Ectodermal cell (in vitro differentiated cells): ENCODE measurements around the gene ARL6.

Experiments
- H3K27ac ChIP-seq: 2 replicates; pipeline ENCODE4 v1.7.0; 2013; ENCODE audit warnings: mild to moderate bottlenecking, low read depth, low read length; ENCODE audit not compliant: insufficient read depth, poor library complexity, severe bottlenecking
- H3K27me3 ChIP-seq: 2 replicates; pipeline ENCODE4 v1.7.0; 2013; ENCODE audit warnings: mild to moderate bottlenecking, low read length; ENCODE audit not compliant: insufficient read depth, control insufficient read depth, poor library complexity, severe bottlenecking
- H3K36me3 ChIP-seq: one replicate; pipeline ENCODE4 v1.7.0; 2013; ENCODE audit warnings: low read length; ENCODE audit not compliant: control insufficient read depth, insufficient read depth
- H3K4me1 ChIP-seq: one replicate; pipeline ENCODE4 v1.7.0; 2013; ENCODE audit warnings: low read length; ENCODE audit not compliant: control insufficient read depth, insufficient read depth
- H3K4me3 ChIP-seq: 2 replicates; pipeline ENCODE4 v1.7.0; 2013; ENCODE audit warnings: low read depth, low read length, control low read depth; ENCODE audit not compliant: insufficient read depth
- H3K9me3 ChIP-seq: 2 replicates; pipeline ENCODE4 v1.7.0; 2013; ENCODE audit warnings: mild to moderate bottlenecking, low read length, moderate library complexity; ENCODE audit not compliant: control insufficient read depth
- WGBS, 2 experiments: methylation state at CpG; one replicate each; pipeline ENCODE4 v1.1.7; 2013; ENCODE audit warnings: missing lambda C conversion rate in 2 of 2; 5-methylcytosine and 5-hydroxymethylcytosine counted together

Gene ARL6

DNA sequence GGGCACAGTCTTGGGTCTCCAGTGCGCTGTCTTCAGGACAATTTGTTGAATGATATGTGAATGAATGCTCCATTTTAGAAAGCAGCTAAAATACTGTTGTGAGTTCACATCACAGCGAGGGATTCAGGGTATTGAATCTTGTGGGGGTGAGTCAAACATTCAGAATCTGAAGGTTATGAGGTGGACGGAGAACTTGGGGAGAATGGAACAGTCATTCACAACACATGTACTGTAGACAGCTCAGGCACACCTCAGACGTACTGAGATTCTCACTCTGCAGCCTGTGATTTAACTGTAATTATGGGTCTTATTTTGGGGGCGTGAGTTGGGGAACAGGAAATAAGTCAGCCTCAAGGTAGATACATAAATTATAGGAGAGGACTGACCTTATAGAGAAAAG lies 71.2 kb downstream of the ARL6 start:
- H3K27ac ChIP-seq: no peak overlapping the region
- no peak overlapping the region for H3K4me3 ChIP-seq
- no peaks in the 10 kb centered on the region for H3K27me3 ChIP-seq
- H3K4me1 ChIP-seq: no peaks in the 10 kb centered on the region
- WGBS, 2 experiments: 91 to 94% methylated on average over 5 of the region's 5 CpGs
- H3K36me3 ChIP-seq: no peaks in the 10 kb centered on the region
- no peaks in the 10 kb centered on the region for H3K9me3 ChIP-seq

DNA sequence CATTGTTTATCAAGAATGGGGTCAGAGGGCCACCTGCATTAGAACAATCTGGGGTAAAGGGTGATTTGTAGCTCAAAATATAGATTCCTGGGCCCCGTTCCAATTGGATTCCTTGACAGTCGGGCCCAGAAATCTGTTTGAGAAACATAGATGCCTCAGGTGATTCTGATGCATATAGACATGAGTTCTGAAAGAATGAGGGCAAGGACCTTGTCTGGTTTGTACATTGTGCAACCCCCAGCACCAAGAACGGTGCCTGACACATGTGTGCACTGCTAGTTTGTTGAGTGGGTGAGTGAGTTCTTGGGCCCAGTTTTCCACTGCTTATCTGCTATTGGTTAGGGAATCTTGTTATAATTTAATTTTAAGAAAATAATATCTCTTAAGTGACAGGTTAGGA lies 73.8 kb downstream of the ARL6 start:
- Histone ChIP-seq H3K27me3 (no peaks in the 10 kb centered on the region), H3K4me1 (no peaks in the 10 kb centered on the region), H3K36me3 (no peaks in the 10 kb centered on the region), H3K9me3 (no peaks in the 10 kb centered on the region), H3K4me3 (no peak overlapping the region), H3K27ac (no peak overlapping the region)
- 93 to 95% methylated on average over 3 of the region's 3 CpGs for WGBS, 2 experiments

DNA sequence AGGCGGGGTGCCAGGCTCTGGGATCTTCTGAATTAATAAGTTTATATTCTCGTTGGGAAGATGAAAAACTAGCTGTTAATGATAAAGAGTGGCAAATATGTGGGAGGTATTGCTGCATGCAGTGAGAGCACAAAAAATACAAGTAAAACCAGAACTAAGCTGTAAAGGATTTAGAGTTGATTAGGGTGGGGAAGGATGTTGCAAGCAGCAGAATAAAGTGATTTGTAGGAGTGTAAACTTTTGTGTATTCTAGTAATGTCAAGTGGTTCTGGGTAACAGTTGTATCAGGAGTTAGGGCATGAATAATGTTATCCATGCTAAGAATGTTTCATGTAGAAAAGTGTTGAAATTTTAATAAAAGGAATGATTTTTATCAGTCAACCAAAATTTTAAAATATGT lies 75.4 kb downstream of the ARL6 start:
- Histone ChIP-seq H3K9me3 (no peaks in the 10 kb centered on the region), H3K36me3 (no peaks in the 10 kb centered on the region), H3K4me3 (no peak overlapping the region), H3K27ac (no peak overlapping the region), H3K4me1 (no peaks in the 10 kb centered on the region), H3K27me3 (no peaks in the 10 kb centered on the region)
- WGBS, 2 experiments: 94 to 97% methylated on average over 2 of the region's 2 CpGs

DNA sequence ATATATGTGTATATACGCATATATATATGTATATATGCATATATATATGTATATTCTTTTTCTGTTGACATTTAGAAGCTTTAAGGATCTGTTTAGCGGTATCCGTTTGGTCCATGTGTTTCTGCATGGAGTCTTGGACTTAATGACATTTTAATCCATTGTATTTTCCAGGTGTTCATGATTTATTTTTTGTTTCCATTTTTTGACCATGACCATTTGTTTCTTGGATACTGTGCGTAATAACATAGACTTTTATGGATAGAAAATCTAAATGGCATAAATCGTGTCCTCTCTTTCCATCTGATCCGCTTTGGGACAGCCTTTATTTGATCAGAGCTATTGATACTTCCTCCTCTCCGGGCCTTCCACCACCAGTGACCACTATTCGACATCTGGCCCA lies 76.7 kb downstream of the ARL6 start:
- Histone ChIP-seq H3K27me3 (no peaks in the 10 kb centered on the region), H3K9me3 (no peaks in the 10 kb centered on the region), H3K27ac (no peak overlapping the region), H3K4me1 (no peaks in the 10 kb centered on the region), H3K36me3 (no peaks in the 10 kb centered on the region), H3K4me3 (no peak overlapping the region)
- WGBS, 2 experiments: 94 to 96% methylated on average over 7 to 8 of the region's 8 CpGs

DNA sequence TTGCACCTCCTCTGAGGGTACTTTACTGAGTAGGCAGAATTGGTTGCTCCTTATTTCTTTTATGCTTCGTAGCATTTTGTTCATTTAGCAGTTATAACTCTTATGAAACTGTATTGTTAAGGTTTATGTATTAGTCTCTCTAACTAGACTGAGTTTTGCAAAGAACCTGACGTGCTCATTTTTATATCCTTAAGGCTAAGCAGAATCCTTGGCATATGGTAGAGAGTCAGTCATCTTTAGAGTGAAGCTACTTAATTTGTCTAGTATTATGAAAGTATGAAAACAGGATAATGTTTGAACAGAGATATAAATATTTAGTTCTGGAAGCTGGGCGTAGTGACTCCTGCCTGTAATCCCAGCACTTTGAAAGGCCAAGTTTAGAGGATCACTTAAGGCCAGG lies 77.4 kb downstream of the ARL6 start:
- H3K4me1 ChIP-seq: no peaks in the 10 kb centered on the region
- H3K36me3 ChIP-seq: no peaks in the 10 kb centered on the region
- no peaks in the 10 kb centered on the region for H3K9me3 ChIP-seq
- WGBS, 2 experiments: 94 to 98% methylated on average over 2 to 3 of the region's 3 CpGs
- no peak overlapping the region for H3K4me3 ChIP-seq
- H3K27me3 ChIP-seq: no peaks in the 10 kb centered on the region
- no peak overlapping the region for H3K27ac ChIP-seq

DNA sequence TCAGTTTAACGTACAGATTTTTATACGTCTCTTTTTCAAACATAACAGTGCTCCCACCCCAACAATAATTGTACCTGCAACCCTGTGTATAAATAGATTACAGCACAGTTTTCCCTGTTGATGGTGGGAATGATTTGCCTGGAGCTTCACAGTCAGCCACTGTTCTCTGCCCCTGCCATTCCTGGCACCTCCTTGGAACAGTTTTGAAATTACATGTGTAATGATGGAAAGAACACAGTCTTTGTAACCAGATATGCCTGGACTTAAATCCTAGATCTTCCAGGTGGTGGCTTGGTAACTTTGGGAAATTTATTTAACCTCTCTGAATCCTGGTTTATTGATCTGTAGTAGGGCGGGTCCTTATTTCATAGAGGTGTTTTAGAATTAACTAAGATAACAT lies 84.2 kb downstream of the ARL6 start:
- Histone ChIP-seq H3K4me3 (no peak overlapping the region), H3K4me1 (no peaks in the 10 kb centered on the region), H3K9me3 (no peaks in the 10 kb centered on the region), H3K36me3 (no peaks in the 10 kb centered on the region), H3K27me3 (no peaks in the 10 kb centered on the region), H3K27ac (no peak overlapping the region)
- WGBS, 2 experiments: 94 to 97% methylated on average over 3 of the region's 3 CpGs
